WI38 (cell line): ENCODE results near the gene LMX1B.
A peak's percentile ranks its signal among the peaks of the same experiment; 100 is the strongest.

Experiments
- H3K4me3 ChIP-seq: 2 replicates; pipeline ENCODE4 v1.5.1; 2011; ENCODE audit warnings: low read depth, mild to moderate bottlenecking, control low read depth, low read length
- CTCF ChIP-seq: IDR thresholded peaks from 2 replicates; pipeline ENCODE4 v1.5.1; 2012; ENCODE audit warnings: low read depth, mild to moderate bottlenecking, control low read depth, low read length

LMX1B gene

GRCh38 chr9:126700903-126701812 is 87.4 kb downstream of the LMX1B start:
- H3K4me3 ChIP-seq = no peak overlapping the region
- TF ChIP-seq CTCF = no peak

DNA sequence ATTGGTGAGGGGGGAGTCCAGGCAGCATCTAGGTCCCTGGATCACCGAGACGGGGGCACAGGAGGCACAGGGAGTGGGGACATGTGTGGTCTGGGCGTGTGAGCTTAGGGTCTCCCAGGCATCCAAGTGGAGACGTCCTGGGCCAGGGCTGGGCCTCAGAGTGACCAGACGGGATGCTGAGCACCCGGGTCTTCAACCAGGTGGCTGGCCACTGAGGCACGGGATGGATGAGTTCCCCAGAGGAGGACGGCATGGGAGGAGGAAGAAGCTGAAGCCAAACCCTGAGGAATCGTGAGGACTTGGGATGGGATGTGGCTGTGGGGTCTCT is 88.0 kb downstream of the LMX1B start:
- H3K4me3 ChIP-seq = no peak overlapping the region
- TF ChIP-seq CTCF = no peak

GRCh38 chr9:126702151-126703001 is 88.6 kb downstream of the LMX1B start:
- H3K4me3 ChIP-seq = no peak overlapping the region
- TF ChIP-seq CTCF = peak; percentile 62

GRCh38 chr9:126703002-126703865 is 89.5 kb downstream of the LMX1B start:
- H3K4me3 ChIP-seq = no peak overlapping the region
- TF ChIP-seq CTCF = no peak

GRCh38 chr9:126703866-126704156 is 90.1 kb downstream of the LMX1B start:
- no peak for TF ChIP-seq CTCF
- no peak overlapping the region for H3K4me3 ChIP-seq

GRCh38 chr9:126704157-126704891 is 90.6 kb downstream of the LMX1B start:
- H3K4me3 ChIP-seq = no peak overlapping the region
- no peak for TF ChIP-seq CTCF
